K562 (cell line): ENCODE data around the gene KATNB1. TPM values are rescaled to one million over a fixed set of nuclear protein-coding genes. Genes with fewer than 3 reads are reported as not detected.

Source experiments
- ATAC-seq: fragments of 200-7000 bp; cut with Tn5 transposase; 3 replicates; pipeline ENCODE4 v1.9.1; 2020; ENCODE audit warnings: moderate library complexity
- BruUV-seq: library from RNA; stranded (reverse); fragments of 400-500 nt; replicated peaks from 2 replicates; lab custom pipeline; 2021; lab: Mats Ljungman, UMichigan
- CTCF ChIA-PET: fragments of 300-600 bp; formaldehyde crosslinking; extraction: SDS; loops from one replicate; lab custom pipeline; 2021; ENCODE audit warnings: low intra/inter-chr PET ratio; lab: Yijun Ruan, JAX
- POLR2A ChIA-PET: fragments of 300-600, 350-650 bp; sonication (Branson Sonifier 250); formaldehyde crosslinking; extraction: SDS; loops from one replicate; lab custom pipeline; 2021; ENCODE audit warnings: antibody characterized with exemption, inconsistent platforms; lab: Yijun Ruan, JAX
- DNase-seq, 4 experiments: peaks; one replicate each; pipeline versions ENCODE4 v3.0.0 to v3.0.0-alpha.2; 2011 to 2018; ENCODE audit warnings: low spot score in 3 of 4, mixed read lengths in 3 of 4; ENCODE audit errors: extremely low read depth in 1 of 4
- FAIRE-seq: peaks from 2 replicates; lab custom pipeline; 2011; peaks lifted over from hg19 to GRCh38; lab: Jason Lieb, UNC
- H2AFZ ChIP-seq: 2 replicates; pipeline ENCODE4 v1.6.0; 2011; ENCODE audit warnings: low read depth, low read length, control low read depth, inconsistent platforms
- H3K27ac ChIP-seq: fragments of 200-600 bp; 3 replicates; pipeline ENCODE4 v1.8.0; 2011; ENCODE audit warnings: low read depth, mild to moderate bottlenecking, control low read depth, inconsistent platforms, low read length, moderate library complexity, mixed read lengths; ENCODE audit errors: extremely low read depth
- H3K27me3 ChIP-seq, 2 experiments: fragments of 300-600 bp in 1 of 2; 2 replicates in 1 of 2; 3 replicates in 1 of 2; pipeline versions ENCODE4 v1.6.0 to v1.8.0; 2011; ENCODE audit warnings: inconsistent platforms in 2 of 2, low read length in 2 of 2, mild to moderate bottlenecking in 1 of 2, mixed read lengths in 1 of 2, moderate library complexity in 1 of 2; ENCODE audit not compliant: control insufficient read depth in 2 of 2, insufficient read depth in 2 of 2
- H3K36me3 ChIP-seq: fragments of 300-600 bp; 3 replicates; pipeline ENCODE4 v1.8.0; 2011; ENCODE audit warnings: mild to moderate bottlenecking, low read length, inconsistent platforms; ENCODE audit not compliant: control insufficient read depth, insufficient read depth
- H3K4me1 ChIP-seq, 2 experiments: fragments of 200-600 bp in 1 of 2; replicated peaks in 1 of 2; 2 replicates in 1 of 2; 3 replicates in 1 of 2; pipeline versions ENCODE4 v1.5.1 to v1.8.0; 2011; ENCODE audit warnings: inconsistent platforms in 2 of 2, low read length in 2 of 2, mild to moderate bottlenecking in 1 of 2, mixed read lengths in 1 of 2, moderate library complexity in 1 of 2; ENCODE audit not compliant: control insufficient read depth in 2 of 2, insufficient read depth in 2 of 2
- H3K4me2 ChIP-seq: 2 replicates; pipeline ENCODE4 v1.6.1; 2011; ENCODE audit warnings: low read length, control low read depth, inconsistent platforms, mixed read lengths; ENCODE audit not compliant: insufficient read depth
- H3K4me3 ChIP-seq: fragments of 200-600 bp; sonication (generic), shearing (Covaris generic); 2 replicates; pipeline ENCODE4 v1.5.1; 2016; ENCODE audit warnings: control low read depth, inconsistent platforms
- H3K79me2 ChIP-seq: fragments of 200-600 bp; 3 replicates; pipeline ENCODE4 v1.8.0; 2011; ENCODE audit warnings: low read length, inconsistent platforms; ENCODE audit not compliant: control insufficient read depth, insufficient read depth
- H3K9ac ChIP-seq, 2 experiments: 2 replicates each; pipeline versions ENCODE4 v1.6.0 to v1.6.1; 2011; ENCODE audit warnings: low read depth in 2 of 2, low read length in 2 of 2, control low read depth in 1 of 2, inconsistent platforms in 1 of 2, mild to moderate bottlenecking in 1 of 2, mixed read lengths in 1 of 2; ENCODE audit not compliant: insufficient read depth in 1 of 2
- H3K9me1 ChIP-seq: one replicate; pipeline ENCODE4 v1.6.0; 2011; ENCODE audit warnings: inconsistent platforms, mild to moderate bottlenecking, low read length, moderate library complexity; ENCODE audit not compliant: control insufficient read depth, insufficient read depth
- H3K9me3 ChIP-seq: replicated peaks from 2 replicates; pipeline ENCODE4 v1.5.1; 2011; ENCODE audit warnings: low read depth, low read length, inconsistent platforms; ENCODE audit not compliant: control insufficient read depth, insufficient read depth
- H4K20me1 ChIP-seq: replicated peaks from 2 replicates; pipeline ENCODE4 v1.6.1; 2011; ENCODE audit warnings: low read length, inconsistent platforms, mixed read lengths; ENCODE audit not compliant: control insufficient read depth, insufficient read depth
- MEF2A ChIP-seq: IDR thresholded peaks from 2 replicates; pipeline ENCODE4 v1.6.1; 2011; ENCODE audit warnings: low read depth, mild to moderate bottlenecking, low read length, moderate library complexity; ENCODE audit not compliant: control insufficient read depth
- NR2F6 ChIP-seq: fragments of 450-650 bp; formaldehyde crosslinking; IDR thresholded peaks from 2 replicates; pipeline ENCODE4 v1.4.0; 2020; ENCODE audit warnings: mild to moderate bottlenecking
- PRDM10 ChIP-seq: fragments of 450-650 bp; IDR thresholded peaks from 2 replicates; pipeline ENCODE4 v1.6.1; 2018; ENCODE audit not compliant: partially characterized antibody
- RBM25 ChIP-seq: fragments of 200-400 bp; formaldehyde crosslinking; IDR thresholded peaks from 2 replicates; pipeline ENCODE4 v1.6.1; 2018; ENCODE audit warnings: low read length, low read depth, moderate library complexity; ENCODE audit not compliant: severe bottlenecking
- ZNF253 ChIP-seq: fragments of 250-450 bp; sonication (Bioruptor Pico); conservative IDR thresholded peaks from 2 replicates; pipeline ENCODE4 v1.6.1; 2021; ENCODE audit warnings: mild to moderate bottlenecking
- ZNF282 ChIP-seq: sonication (generic); formaldehyde crosslinking; IDR thresholded peaks from 2 replicates; pipeline ENCODE4 v1.8.1; 2023; ENCODE audit warnings: missing genetic modification reagents
- WGBS: fragments of 100-300 bp; shearing (Covaris generic); methylation state at CpG from one replicate; pipeline ENCODE4 v1.1.6; 2016; ENCODE audit warnings: low coverage, mixed read lengths; ENCODE audit not compliant: insufficient coverage; ENCODE audit errors: missing lambda C conversion rate; 5-methylcytosine and 5-hydroxymethylcytosine counted together
- in situ Hi-C: fragments of 300-500 bp; cut with MboI; formaldehyde crosslinking; loops from 4 replicates; pipeline ENCODE4 v1.15.0; 2018; ENCODE audit warnings: inconsistent platforms, mixed read lengths
- intact Hi-C: fragments of 100-400 bp; cut with micrococcal nuclease; formaldehyde crosslinking; loops from 2 replicates; pipeline ENCODE4 v1.14.2; 2022
- polyA plus RNA-seq, 8 experiments: library from polyadenylated mRNA; depleted of rRNA in 4 of 8; stranded (reverse) in 5 of 8; unstranded in 3 of 8; fragments of >200 nt; fragmentation: Nextera tagmentation in 2 of 8; fragmentation: Illumina TruSeq in 1 of 8; extraction: Ambion mirVana in 2 of 8; extraction: Trizol in 1 of 8; gene quantifications; 2 replicates each; pipeline versions ENCODE4 v1.2.1 to v1.2.3, GENCODE V29; 2011 to 2014; ENCODE audit warnings: inconsistent platforms in 1 of 8, missing spikeins in 1 of 8
- total RNA-seq, 7 experiments: library from RNA; depleted of rRNA in 6 of 7; stranded (reverse); fragments of >200 nt in 6 of 7; fragmentation: Illumina TruSeq in 2 of 7; extraction: Trizol in 2 of 7; gene quantifications; 2 replicates each; pipeline versions ENCODE4 v1.2.1 to v1.2.3, GENCODE V29; 2011 to 2021; ENCODE audit warnings: low replicate concordance in 1 of 7
- TF ChIP-seq, protein P1 (sequence below), 2 experiments: IDR thresholded peaks in 1 of 2; conservative IDR thresholded peaks in 1 of 2; 2 replicates each; pipeline ENCODE4 v1.6.1; 2016; ENCODE audit warnings: low read depth in 2 of 2, mild to moderate bottlenecking in 1 of 2, missing compliant biosample characterization in 1 of 2, missing genetic modification characterization in 1 of 2, moderate library complexity in 1 of 2

KATNB1 gene
- total and polyA plus RNA-seq, 9 of the 15 experiments (the other 6 are each of a cell fraction or from before 2014, with no cell fraction given): 1.2 to 52.6 (median 21.9) TPM

DNA sequence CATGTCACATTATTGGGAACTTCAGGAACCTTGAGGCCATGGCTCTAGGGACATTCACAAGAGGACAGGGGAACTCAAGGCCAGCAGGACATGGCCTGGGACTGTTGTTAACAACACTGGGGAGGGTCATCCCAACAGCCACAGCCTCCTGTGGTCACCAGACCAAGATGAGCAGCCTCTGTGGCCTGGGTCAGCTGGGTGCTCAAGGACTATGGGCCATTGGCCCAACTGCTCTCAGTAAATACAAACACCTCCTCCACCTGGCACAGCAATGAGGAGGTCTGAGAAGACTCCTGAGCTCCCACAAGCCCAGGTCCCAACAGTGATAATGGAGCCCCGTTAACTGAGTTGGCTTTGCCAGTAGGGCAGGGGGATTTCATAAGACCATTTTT lies 45.8 kb downstream of the KATNB1 start (continued):
- TF ChIP-seq, protein P1, sequence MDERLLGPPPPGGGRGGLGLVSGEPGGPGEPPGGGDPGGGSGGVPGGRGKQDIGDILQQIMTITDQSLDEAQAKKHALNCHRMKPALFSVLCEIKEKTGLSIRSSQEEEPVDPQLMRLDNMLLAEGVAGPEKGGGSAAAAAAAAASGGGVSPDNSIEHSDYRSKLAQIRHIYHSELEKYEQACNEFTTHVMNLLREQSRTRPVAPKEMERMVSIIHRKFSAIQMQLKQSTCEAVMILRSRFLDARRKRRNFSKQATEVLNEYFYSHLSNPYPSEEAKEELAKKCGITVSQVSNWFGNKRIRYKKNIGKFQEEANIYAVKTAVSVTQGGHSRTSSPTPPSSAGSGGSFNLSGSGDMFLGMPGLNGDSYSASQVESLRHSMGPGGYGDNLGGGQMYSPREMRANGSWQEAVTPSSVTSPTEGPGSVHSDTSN (CRISPR knock-in tag; IDR thresholded peaks at IDR 0.05; ENCODE audit: low read depth): no peak
- TF ChIP-seq, protein P1 (tag; conservative IDR thresholded peaks at IDR 0.05; ENCODE audit: low read depth): no peak
- no peak for TF ChIP-seq MEF2A

GRCh38 chr16:57781741-57782606 lies 46.4 kb downstream of the KATNB1 start:
- no TSS peak for BruUV-seq
- H3K4me3 ChIP-seq: no peak overlapping the region
- POLR2A ChIA-PET: interaction anchor here (0.6 kb wide), 1 partner anchor 19 kb away, joined by 3 read pairs; no protein-coding TSS in a partner anchor
- H3K9me1 ChIP-seq: no peaks in the 10 kb centered on the region
- H3K27me3 ChIP-seq: no peaks in the 10 kb centered on the region
- no peak overlapping the region for H3K9ac ChIP-seq
- peaks cover 48% of the 10 kb centered on the region; the same call in 2 of the 3 replicates for H3K36me3 ChIP-seq
- in situ Hi-C loops: no loop called here
- H3K4me2 ChIP-seq: no peak overlapping the region
- H3K4me1 ChIP-seq: peaks cover 0 to 6% of the 10 kb centered on the region in 2 experiments; a peak in 1 of 5 replicates
- CTCF ChIA-PET: no interaction called here
- no peaks in the 10 kb centered on the region for H4K20me1 ChIP-seq
- no peak for ATAC-seq
- H3K79me2 ChIP-seq: no peaks in the 10 kb centered on the region
- no peak overlapping the region for H2AFZ ChIP-seq
- no peak for DNase-seq
- no peak for FAIRE-seq
- no peak overlapping the region for H3K27ac ChIP-seq
- WGBS: 86% methylated on average over 10 of the region's 10 CpGs
- TF ChIP-seq RBM25: peak; percentile 43
- no peak for TF ChIP-seq ZNF282 (CRISPR knock-in tag)
- TF ChIP-seq ZNF253: no peak
- no peak for TF ChIP-seq PRDM10
- no peak for TF ChIP-seq NR2F6
- TF ChIP-seq, all 486 proteins: peak for 1
- H3K9me3 ChIP-seq: no peaks in the 10 kb centered on the region
- intact Hi-C loops: no loop called here
